ENCODE results near the gene GGCT.
"Not testable (repeated sequence)": the region's sequence is repeated elsewhere in the genome, so short reads cannot be mapped to it uniquely, and the experiment has no call there.

The GGCT gene

GRCh38 chr7:30531286-30531685 is 26.7 kb upstream of the GGCT start:
- H3K27ac ChIP-seq (replicated peaks): no peak overlapping the region
- TF ChIP-seq POLR2AphosphoS5 (IDR thresholded peaks at IDR 0.05; ENCODE audit: low read depth): no peak
- no peak for TF ChIP-seq SPI1 (IDR thresholded peaks at IDR 0.05; ENCODE audit: borderline replicate concordance, low read depth)
- TF ChIP-seq GABPA (IDR thresholded peaks at IDR 0.05; ENCODE audit: low read depth): no peak
- TF ChIP-seq REST (IDR thresholded peaks at IDR 0.05; ENCODE audit: insufficient replicate concordance, low read depth): no peak
- no peak for TF ChIP-seq CTCF (IDR thresholded peaks at IDR 0.05; ENCODE audit: insufficient read depth, low read length)
- no peaks in the 10 kb centered on the region for H3K27me3 ChIP-seq (ENCODE audit: insufficient read depth, poor library complexity, severe bottlenecking)
- H3K4me3 ChIP-seq (replicated peaks; ENCODE audit: insufficient read depth, low read length): no peak overlapping the region
- no peak for DNase-seq (ENCODE audit: low read depth in 1 of 2, low spot score in 1 of 2)

- Histone ChIP-seq H3K27me3 (ENCODE audit: insufficient read depth, poor library complexity, severe bottlenecking) (no peaks in the 10 kb centered on the region), H3K27ac (replicated peaks) (no peak overlapping the region), H3K4me3 (replicated peaks; ENCODE audit: insufficient read depth, low read length) (no peak overlapping the region)
- DNase-seq (ENCODE audit: low read depth in 1 of 2, low spot score in 1 of 2): no peak
- no peak for TF ChIP-seq REST (IDR thresholded peaks at IDR 0.05; ENCODE audit: insufficient replicate concordance, low read depth)
- no peak for TF ChIP-seq SPI1 (IDR thresholded peaks at IDR 0.05; ENCODE audit: borderline replicate concordance, low read depth)
- TF ChIP-seq GABPA (IDR thresholded peaks at IDR 0.05; ENCODE audit: low read depth): no peak
- TF ChIP-seq CTCF (IDR thresholded peaks at IDR 0.05; ENCODE audit: insufficient read depth, low read length): no peak
- TF ChIP-seq POLR2AphosphoS5 (IDR thresholded peaks at IDR 0.05; ENCODE audit: low read depth): no peak
These were observed 25.7 kb upstream of the GGCT start for GRCh38 chr7:30530373-30530772.

GRCh38 chr7:30528779-30529178 is 24.1 kb upstream of the GGCT start:
- no peak for DNase-seq (ENCODE audit: low read depth in 1 of 2, low spot score in 1 of 2)
- TF ChIP-seq POLR2AphosphoS5 (IDR thresholded peaks at IDR 0.05; ENCODE audit: low read depth) (no peak), GABPA (IDR thresholded peaks at IDR 0.05; ENCODE audit: low read depth) (no peak), CTCF (IDR thresholded peaks at IDR 0.05; ENCODE audit: insufficient read depth, low read length) (no peak), SPI1 (IDR thresholded peaks at IDR 0.05; ENCODE audit: borderline replicate concordance, low read depth) (no peak), REST (IDR thresholded peaks at IDR 0.05; ENCODE audit: insufficient replicate concordance, low read depth) (no peak)
- H3K4me3 ChIP-seq (replicated peaks; ENCODE audit: insufficient read depth, low read length): no peak overlapping the region
- no peak overlapping the region for H3K27ac ChIP-seq (replicated peaks)
- no peaks in the 10 kb centered on the region for H3K27me3 ChIP-seq (ENCODE audit: insufficient read depth, poor library complexity, severe bottlenecking)

GRCh38 chr7:30527297-30527696 is 22.7 kb upstream of the GGCT start:
- not testable (repeated sequence) for H3K27me3 ChIP-seq (ENCODE audit: insufficient read depth, poor library complexity, severe bottlenecking); DNase-seq (ENCODE audit: low read depth in 1 of 2, low spot score in 1 of 2); H3K4me3 ChIP-seq (replicated peaks; ENCODE audit: insufficient read depth, low read length); H3K27ac ChIP-seq (replicated peaks)

Data from HL-60 (cell line).